ENCODE data around the gene GPR83.

Gene GPR83

DNA sequence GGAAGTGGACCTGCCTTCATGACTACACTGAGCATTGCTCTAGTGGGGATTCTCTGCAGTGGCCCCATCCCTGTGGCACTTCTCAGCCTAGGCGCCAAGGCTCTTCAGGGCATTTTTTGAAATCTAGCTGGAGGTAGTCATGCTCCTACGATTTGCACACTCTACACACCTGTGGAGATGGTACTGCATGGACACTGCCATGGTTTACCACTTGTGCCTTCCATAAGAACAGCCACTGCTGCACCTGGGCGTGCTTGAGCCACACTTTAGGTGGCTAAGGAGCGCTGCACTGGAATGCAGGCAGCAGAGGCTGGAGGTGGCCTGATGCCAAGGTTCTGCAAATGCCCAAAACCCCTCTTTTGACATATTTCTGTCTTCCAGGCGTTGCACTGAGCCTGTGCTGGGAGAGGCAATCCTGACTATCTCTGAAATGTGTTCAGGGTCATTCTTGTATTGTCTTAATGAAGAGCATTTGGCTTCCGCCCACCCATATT, 72.6 kb downstream of the GPR83 start:
- Mint-ChIP-seq H3K27me3 (peaks cover 8% of the 10 kb centered on the region), H3K9me3 (no peaks in the 10 kb centered on the region), H3K36me3 (no peaks in the 10 kb centered on the region), H3K4me1 (no peaks in the 10 kb centered on the region), H3K27ac (no peak overlapping the region), H3K4me3 (no peak overlapping the region)

Data from activated naive CD4-positive, alpha-beta T cell treated with anti-CD3 and anti-CD28 coated beads, Interleukin-2, amount 50 U/mL, for 24 hours (primary cell).